Type B pancreatic cell (in vitro differentiated cells): ENCODE results near the gene CEP89. TPM values are rescaled to one million over a fixed set of nuclear protein-coding genes. Genes with fewer than 3 reads are reported as not detected.

Experiments
- DNase-seq: peaks from one replicate; pipeline ENCODE4 v3.0.0; 2021; ENCODE audit warnings: mixed read lengths; ENCODE audit not compliant: unreplicated experiment; ENCODE audit errors: extremely low spot score
- H3K27ac Mint-ChIP-seq: 2 replicates; pipeline ENCODE4 v1.8.0; 2021; ENCODE audit warnings: mild to moderate bottlenecking, mixed read lengths
- H3K27me3 Mint-ChIP-seq: 2 replicates; pipeline ENCODE4 v1.8.0; 2021; ENCODE audit warnings: mixed read lengths
- H3K36me3 Mint-ChIP-seq: 2 replicates; pipeline ENCODE4 v1.8.0; 2021; ENCODE audit warnings: mixed read lengths
- H3K4me1 Mint-ChIP-seq: one replicate; pipeline ENCODE4 v1.8.0; 2021; ENCODE audit warnings: mixed read lengths; ENCODE audit not compliant: unreplicated experiment
- H3K4me3 Mint-ChIP-seq: 2 replicates; pipeline ENCODE4 v1.8.0; 2021; ENCODE audit warnings: mild to moderate bottlenecking, mixed read lengths
- H3K9me3 Mint-ChIP-seq: 2 replicates; pipeline ENCODE4 v1.8.0; 2021; ENCODE audit warnings: mixed read lengths
- total RNA-seq: library from RNA; stranded (reverse); gene quantifications from 2 replicates; pipeline ENCODE4 v1.2.1, GENCODE V29; 2021; ENCODE audit warnings: low replicate concordance
- TF ChIP-seq, protein P1 (sequence below): fragments of 200-600 bp; sonication (generic); conservative IDR thresholded peaks from 2 replicates; pipeline ENCODE4 v1.5.0; 2021; ENCODE audit warnings: antibody characterized with exemption, mild to moderate bottlenecking

Gene CEP89
- total RNA-seq, 1 donor from 2014 or later, result 37.7 TPM

GRCh38 chr19:32875428-32875827 lies 96.3 kb downstream of the CEP89 start:
- Mint-ChIP-seq H3K4me1 (no peaks in the 10 kb centered on the region), H3K27me3 (no peaks in the 10 kb centered on the region), H3K9me3 (no peaks in the 10 kb centered on the region), H3K27ac (no peak overlapping the region), H3K4me3 (no peak overlapping the region), H3K36me3 (peaks cover 6% of the 10 kb centered on the region)
- DNase-seq, result peak; percentile 45
- TF ChIP-seq, protein P1, sequence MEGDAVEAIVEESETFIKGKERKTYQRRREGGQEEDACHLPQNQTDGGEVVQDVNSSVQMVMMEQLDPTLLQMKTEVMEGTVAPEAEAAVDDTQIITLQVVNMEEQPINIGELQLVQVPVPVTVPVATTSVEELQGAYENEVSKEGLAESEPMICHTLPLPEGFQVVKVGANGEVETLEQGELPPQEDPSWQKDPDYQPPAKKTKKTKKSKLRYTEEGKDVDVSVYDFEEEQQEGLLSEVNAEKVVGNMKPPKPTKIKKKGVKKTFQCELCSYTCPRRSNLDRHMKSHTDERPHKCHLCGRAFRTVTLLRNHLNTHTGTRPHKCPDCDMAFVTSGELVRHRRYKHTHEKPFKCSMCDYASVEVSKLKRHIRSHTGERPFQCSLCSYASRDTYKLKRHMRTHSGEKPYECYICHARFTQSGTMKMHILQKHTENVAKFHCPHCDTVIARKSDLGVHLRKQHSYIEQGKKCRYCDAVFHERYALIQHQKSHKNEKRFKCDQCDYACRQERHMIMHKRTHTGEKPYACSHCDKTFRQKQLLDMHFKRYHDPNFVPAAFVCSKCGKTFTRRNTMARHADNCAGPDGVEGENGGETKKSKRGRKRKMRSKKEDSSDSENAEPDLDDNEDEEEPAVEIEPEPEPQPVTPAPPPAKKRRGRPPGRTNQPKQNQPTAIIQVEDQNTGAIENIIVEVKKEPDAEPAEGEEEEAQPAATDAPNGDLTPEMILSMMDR, result no peak

DNA sequence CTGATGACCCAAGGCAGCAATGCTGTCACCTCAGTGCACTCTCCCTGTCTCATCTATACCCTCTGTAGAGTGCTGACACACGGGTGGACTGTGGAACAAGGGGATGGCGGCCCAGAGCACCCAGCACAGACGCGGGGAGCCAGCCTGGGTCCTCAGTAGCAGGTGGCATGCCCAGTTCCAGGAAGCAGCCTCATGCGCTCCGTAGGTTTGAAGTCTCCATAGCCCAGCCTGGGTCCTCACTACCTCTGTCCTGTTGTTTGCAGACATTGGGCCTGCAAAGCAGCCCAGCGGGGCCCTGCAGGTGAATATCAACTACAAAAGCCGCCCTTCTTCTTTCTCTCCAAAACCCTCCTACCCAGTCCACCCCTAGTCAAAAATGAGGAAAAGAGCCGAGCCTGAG lies 97.2 kb downstream of the CEP89 start:
- TF ChIP-seq, protein P1, result no peak
- Mint-ChIP-seq H3K9me3 (no peaks in the 10 kb centered on the region), H3K27me3 (no peaks in the 10 kb centered on the region), H3K27ac (no peak overlapping the region), H3K4me1 (no peaks in the 10 kb centered on the region), H3K4me3 (no peak overlapping the region), H3K36me3 (peaks cover 6% of the 10 kb centered on the region)
- peak; percentile 63 for DNase-seq

DNA sequence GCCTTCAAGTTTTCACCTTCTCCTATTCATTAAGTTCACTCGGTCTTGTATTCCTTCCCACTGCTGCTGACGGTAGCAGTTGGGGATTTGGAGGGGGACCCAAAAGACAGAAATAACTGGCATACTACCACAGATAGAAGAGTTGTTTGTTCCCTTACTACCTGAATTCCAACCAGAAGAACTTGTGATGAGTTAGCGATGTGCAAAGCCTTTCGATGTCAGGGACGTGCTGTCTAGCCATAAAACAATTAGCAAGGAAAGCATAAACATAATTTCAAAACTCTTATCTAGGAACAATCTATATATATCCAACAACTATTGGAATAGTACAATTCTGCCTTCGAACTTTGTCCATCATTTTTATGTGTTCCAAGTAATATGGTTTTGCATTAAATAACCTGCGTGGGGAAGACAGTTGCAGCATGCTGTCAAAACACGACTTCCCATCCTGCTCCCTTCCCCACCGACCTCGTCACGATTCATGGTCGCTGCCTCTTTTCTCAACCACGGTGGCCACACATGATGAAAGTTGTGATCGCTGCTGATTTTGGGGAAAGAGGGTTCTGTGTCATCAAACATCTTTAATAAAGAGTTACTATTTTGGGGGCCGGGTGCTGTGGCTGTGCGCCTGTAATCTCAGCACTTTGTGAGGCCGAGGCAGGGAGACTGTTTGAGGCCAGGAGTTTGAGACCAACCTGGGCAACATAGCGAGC lies 98.4 kb downstream of the CEP89 start:
- Mint-ChIP-seq H3K27ac (no peak overlapping the region), H3K4me1 (no peaks in the 10 kb centered on the region)

GRCh38 chr19:32872391-32872790 lies 99.4 kb downstream of the CEP89 start:
- H3K4me1 Mint-ChIP-seq, result no peaks in the 10 kb centered on the region
- no peak overlapping the region for H3K4me3 Mint-ChIP-seq
- no peaks in the 10 kb centered on the region for H3K27me3 Mint-ChIP-seq
- peak; percentile 0 for DNase-seq
- no peak overlapping the region for H3K27ac Mint-ChIP-seq
- H3K9me3 Mint-ChIP-seq, result no peaks in the 10 kb centered on the region
- H3K36me3 Mint-ChIP-seq, result no peaks in the 10 kb centered on the region
- TF ChIP-seq, protein P1, result no peak

More for the DNA sequence above, 98.4 kb downstream of the CEP89 start:
- DNase-seq, result peak; percentile 39
- no peaks in the 10 kb centered on the region for H3K27me3 Mint-ChIP-seq
- H3K9me3 Mint-ChIP-seq, result no peaks in the 10 kb centered on the region
- TF ChIP-seq, protein P1, result no peak
- H3K4me3 Mint-ChIP-seq, result no peak overlapping the region
- peaks cover 5% of the 10 kb centered on the region for H3K36me3 Mint-ChIP-seq

DNA sequence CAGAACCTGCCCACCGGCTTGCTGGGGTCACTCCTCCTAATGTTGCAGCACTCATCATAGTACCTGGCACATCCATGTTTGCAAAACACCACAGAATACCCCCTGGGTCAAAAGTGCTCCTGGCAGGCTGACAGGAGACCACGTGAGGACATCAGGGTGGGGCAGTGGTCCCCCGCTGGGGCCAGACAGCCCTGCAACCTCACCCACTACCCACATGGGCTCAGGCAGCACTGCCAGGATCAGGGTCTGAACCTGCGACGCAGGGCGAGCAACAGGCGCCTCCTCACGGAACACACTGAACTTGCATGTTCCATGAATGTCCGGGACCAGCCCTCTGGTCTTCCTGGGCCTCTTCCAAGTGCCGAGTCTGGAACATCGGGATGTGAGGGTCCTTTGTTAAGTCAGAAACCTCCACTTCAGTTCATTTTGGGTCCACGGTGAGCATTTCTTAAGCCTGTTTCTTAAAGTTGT lies 100.7 kb downstream of the CEP89 start:
- H3K4me3 Mint-ChIP-seq, result no peak overlapping the region
- TF ChIP-seq, protein P1, result no peak
- H3K9me3 Mint-ChIP-seq, result no peaks in the 10 kb centered on the region
- peak; percentile 64 for DNase-seq
- no peaks in the 10 kb centered on the region for H3K27me3 Mint-ChIP-seq
- H3K27ac Mint-ChIP-seq, result no peak overlapping the region
- H3K4me1 Mint-ChIP-seq, result no peaks in the 10 kb centered on the region
- H3K36me3 Mint-ChIP-seq, result no peaks in the 10 kb centered on the region
